ENCODE results near the gene SLCO2B1.

The SLCO2B1 gene

DNA sequence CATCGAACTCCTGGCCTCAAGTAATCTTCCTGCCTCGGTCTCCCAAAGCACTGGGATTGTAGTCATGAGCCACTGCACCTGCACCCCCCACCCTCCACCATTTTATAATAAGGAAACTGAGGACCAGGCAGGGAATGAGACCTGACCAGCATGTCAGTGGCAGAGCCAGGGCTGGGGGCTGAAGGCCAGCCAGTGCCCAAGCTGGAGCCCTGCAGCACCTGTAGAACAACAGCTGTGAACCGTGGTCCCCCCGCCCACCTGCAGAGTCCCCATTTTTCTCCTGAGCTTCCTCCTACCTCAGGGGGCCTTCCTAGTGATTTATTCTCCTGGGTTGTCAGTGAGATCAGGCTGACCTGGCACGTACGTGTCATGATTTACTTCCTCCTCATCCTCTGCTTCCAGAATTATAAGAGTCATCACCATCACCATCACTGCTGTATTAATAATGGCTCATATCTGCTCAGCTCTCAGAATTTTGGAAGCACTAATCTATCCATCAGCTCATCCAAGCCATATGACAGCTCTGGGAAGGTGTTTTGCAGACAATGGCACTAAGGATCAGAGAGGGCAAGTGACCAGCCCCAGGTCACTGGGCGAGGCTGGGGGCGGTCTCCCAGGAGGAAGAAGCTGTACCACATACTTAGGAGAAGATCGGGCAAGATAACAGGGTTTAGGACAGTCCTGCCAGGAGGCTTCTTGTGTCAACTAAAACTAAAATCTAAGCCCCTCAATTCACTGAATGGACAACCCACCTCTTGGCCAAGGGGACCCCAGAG, 5.5 kb upstream of the SLCO2B1 start:
- DNase-seq: no peak

DNA sequence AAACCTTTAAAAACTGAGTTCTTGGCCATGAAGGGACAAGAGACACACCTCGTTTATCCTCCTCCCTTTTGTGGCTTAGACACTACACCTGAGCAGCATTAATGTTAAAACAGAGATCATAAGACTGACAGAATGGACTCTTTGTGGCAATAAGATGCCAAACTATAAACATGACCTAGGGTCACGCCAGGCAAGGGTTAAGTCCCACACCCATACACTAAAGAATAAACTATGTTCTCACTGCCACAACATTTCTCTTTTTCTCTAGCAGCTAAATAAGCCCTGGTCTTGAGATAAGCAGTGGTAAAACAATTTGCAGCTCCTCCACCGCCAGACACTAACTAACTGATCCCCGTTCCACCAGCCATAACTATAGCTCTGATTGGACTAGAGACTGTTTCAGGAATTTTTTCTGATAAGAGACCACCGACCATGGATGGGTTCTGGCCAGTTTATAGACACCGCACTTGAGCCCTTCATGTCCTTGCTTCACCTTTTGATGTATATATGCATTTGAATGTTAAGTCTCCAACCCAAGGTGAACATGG, 4.9 kb upstream of the SLCO2B1 start:
- DNase-seq: no peak

DNA sequence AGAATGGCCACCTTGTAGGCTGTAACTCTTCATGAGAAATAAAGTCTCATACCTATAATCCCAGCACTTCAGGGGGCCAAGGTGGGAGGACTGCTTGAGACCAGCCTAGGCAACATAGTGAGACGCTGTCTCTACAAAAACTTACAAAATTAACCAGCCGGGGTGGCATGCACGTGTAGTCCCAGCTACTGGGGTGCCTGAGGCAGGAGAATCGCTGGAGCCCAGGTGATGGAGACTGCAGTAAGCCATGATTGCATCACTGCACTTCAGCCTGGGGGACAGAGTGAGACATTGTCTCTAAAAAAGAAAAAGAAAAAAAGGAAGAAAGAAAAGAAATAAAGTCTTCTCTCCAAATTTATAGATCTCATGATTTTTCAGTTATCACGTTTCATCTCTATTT, 4.2 kb upstream of the SLCO2B1 start:
- no peak for DNase-seq

DNA sequence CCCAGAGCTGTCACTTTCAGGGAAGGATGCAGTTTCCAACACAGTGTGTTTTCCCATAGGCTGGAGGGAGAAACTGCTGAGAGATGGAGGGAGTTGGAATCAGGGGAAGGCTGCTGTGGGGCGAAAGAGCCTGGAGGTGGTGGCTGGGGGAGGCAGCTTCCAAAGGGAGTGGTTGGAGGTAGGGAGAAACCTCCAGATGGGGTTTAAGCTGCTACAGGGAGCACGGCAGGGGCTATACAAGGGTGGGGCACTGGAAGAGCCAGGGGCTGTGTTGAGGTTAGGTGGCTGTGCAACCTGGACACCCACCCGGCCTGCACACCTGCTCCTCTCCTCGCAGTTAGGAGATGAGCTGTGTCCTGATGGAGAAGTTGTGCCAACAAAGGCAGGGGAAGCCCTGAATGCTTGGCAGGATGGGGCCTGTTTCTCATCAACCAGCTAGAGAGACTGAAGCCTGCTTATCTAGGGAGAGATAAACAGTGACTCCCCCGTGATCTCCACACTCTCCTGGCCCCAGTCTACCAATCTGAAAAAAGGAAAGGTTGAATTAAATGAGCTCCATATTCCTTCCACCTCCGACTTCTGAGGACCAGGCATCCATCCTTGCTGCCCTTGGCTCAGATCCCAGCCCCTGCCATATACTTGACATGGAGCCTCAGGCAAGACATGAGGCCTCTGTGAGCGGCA, 3.6 kb upstream of the SLCO2B1 start:
- DNase-seq: no peak

DNA sequence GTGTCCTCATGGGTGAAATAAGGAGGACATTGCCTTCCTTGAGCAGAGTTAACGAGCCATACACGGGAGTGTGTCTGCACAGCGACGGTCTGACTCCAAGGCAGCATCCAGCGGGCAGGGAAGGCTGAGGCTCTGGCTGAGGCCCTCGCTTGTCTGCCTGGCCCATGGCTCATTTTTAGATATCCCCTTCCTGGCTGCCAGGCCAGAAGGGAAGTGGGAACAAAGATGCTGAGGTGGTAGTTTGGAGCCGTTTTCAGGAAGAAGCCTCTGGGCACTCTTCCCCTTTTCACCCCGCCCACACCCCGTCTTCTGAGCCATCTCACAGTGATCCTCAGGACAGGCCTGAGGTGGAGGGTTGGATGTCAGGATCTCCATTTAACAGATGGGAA, 3.0 kb upstream of the SLCO2B1 start:
- no peak for DNase-seq

DNA sequence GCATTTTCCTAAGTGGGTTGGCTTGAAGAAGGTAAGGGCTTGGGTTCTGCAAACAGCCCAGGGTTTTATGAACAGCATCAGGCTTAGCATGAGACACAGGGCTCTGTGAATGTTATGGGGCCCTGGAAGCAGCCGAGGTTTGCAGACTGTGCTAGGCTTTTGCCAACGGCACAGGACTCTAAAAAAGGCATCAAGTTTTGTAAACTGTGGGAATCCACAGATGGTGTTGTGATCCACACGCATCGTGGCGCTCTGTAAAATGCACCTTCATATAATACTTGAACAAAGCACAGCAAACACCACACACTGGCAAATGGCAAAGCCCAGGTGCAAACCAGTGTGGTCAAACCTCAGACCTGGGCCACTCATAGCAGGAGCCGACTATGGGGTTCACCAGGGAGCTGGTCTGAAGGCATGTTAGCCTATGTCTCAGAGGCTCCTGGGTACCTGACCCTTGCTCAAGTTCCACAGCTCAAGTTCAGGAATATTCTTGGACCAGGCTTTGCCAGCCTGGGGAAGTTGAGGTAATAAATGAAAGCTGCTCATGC, 2.4 kb upstream of the SLCO2B1 start:
- no peak for DNase-seq

DNA sequence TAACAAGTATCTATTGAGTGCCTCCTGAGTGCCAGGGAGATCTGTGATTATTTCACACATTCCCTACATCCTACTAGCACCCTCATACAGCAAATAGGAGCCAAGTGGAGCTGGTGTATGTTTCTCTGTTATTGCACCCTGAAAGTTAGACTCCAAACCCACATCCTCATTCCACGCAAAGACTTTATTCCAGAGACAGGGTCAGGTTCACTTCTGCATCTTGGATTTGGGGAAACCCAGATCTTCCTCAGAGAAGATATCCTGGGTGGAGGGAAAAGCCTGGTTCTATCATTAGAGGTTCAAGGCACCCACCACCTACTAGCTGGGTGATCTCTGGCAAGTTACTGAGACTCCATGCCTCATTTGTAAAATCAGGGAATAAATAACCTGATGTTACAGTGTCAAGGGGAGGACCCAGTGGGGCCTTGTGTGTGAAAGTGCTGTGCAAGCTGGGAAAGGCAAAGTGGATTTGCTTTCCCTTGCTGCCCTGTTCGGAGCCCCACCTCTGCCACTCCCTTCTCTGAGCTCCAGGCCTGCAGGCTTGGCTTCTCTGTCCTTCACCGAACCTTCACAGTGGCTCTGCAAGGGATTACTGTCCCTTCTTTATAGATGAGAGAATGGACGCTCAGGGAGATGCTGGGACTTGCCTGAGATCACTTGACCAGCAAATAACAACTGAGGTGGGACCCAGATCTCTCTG, 991 bp upstream of the SLCO2B1 start:
- no peak for DNase-seq

DNA sequence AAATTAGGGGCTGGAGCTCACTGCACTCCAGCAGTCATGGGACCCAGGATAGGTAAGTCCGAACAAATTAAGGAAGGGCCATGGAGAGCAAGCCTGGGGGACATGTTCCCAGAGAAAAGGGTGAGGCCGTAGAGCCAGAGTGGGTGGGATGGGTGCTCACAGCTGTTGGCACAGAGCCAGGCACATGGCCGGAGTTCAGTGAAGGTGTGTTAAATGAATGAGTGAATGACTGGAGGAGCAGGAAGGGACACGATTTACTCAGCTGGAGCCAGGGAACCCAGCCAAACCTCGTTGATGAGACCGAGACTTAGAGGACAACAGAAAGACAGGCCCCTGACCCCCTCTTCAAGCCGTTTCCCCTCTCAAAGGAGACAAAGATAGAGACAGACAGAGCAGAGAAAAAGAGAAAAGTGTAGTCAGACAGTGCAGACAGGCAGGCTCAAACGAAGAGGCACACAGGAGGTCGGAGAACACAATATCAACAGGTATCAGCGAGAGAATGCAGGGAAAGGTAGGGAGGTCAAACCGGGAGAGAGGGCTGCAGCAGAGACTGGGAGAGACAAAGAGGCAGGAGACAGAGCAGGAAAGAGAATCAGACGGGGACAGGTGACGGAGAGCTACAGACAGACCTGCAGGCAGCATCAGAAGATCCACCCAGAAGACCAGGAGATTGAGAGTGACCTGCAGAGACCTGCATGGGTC, 590 bp downstream of the SLCO2B1 start:
- no peak for DNase-seq

DNA sequence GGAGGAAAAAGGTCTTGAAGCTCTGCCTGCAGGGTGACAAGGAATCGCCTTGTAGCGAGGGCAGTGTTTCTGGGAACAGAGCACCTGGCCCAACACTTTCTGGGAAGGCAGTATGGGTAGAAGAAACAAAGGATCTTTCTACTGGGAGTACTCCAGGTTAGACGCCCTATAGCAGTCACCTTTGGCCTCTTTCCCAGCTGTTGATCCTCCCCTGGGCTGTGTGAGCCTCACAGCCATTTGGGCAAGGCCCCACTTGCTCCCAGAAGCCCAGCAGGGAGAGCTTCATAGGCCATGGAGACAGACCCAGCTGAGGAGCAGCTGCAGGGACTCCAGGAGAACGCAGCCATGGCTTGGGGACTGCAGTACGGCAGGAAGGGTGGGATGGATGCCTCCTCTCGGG, 1.2 kb downstream of the SLCO2B1 start:
- DNase-seq: no peak

DNA sequence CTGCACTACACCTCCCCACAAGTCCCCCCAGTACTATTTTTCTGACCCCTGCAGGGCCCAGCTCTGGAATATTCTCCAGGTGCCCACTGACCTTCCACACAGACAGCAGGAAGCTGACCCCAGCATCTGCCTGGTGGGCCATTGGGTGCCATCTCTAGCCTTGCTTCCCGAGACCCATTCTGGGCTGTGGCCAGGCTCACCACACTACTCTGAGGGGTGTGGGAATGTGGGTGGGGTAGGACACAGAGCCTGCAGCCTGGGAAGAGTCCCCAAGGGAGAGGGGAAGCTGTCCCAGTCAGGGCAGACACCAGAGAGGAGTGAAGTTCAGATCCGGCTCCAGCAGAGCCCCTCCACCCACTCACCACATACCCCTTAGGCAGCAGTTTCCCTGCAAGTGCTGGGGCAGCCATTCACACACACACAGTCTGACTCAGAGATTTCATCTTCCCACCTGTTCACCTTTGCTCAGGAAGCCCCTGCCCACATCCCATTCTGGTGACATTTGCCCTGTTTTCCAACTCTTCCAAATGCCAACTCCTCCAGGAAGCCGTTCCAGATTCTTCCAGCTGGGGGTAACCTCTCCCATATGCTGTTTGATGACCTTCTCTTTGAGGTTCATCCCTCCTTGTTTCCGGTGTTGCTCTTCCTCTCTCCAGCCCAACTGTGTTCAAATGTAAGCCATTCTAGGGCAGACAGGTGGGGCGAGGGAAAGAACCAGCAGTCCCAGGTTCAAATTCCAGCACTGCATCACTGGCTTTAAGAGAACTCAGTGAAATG, 1.9 kb downstream of the SLCO2B1 start:
- DNase-seq: no peak

DNA sequence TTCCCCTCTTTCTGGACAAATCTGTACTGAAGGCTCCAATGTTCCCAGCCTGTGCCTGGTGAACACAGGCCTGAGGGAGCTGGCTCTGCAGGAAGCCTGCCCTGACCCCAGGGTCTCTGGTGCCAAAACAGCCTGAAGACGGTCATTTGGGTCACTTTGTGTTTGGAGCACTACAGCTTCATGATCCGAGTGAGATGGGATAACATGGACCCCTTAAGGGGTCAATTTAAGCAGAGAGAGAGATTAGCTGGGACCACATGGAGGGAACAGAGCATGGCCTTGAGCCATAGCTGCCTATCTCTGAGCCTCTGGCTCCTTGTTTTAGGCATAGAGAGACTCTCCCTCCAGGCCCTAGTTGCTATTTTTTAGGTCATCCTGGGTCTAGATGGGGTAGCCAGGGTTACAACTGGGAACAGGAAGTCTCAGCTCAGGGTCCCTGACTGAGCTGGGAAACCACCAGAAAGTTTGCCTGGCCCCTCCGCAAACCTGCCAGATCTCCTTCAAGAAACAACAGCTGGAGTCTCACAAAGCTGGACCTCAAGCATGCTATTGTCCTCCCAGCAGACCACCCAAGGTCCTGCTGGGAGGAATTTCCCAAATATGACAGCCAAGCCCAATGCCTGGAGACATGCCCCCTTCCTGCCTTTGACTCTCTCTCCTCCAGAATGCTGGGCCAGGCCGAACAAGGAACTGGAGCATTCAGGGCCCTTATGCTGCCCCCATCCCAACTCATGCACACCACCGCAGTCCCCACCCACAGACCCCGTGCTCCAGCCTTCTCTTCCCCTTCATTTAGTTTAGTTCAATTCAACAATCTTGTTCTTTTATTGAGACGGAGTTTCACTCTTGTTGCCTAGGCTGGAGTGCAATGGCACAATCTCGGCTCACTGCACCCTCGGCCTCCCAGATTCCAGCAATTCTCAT, 4.0 kb downstream of the SLCO2B1 start:
- no peak for DNase-seq

DNA sequence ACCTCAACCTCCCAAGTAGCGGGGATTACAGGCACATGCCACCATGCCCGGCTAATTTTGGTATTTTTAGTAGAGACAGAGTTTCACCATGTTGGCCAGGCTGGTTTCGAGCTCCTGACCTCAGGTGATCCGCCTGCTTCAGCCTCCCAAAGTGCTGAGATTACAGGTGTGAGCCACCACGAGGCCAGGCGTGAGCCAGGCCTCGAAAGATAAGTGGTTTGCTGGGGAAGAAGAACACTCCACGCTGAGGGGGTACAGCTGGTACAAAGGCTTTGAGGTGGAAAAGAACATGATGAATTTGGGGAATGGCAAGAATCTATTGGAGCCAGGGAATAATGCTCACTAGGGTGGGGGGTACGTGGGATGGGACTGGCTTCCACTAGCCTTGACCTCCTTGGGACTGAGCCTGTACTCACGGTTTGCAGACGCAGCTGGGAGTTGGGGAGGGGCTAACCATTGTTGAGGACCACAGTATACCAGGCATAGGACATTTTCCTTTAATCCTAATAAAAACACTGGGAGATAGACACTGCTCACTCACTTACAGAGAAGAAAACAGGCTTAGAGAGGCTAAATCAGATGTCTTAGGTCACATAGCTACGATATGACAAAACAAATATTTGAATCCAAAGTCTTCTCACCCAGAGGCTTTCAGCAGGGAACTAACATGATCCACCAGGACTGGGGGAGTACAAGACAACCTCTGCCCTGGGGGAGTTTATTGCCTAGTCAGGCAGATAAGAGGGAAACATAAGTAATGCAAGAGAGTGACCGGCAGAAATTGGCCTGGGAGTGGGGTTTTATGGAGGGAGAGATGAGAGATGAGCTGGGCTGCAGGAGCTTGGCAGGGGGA, 4.9 kb downstream of the SLCO2B1 start:
- DNase-seq: no peak

DNA sequence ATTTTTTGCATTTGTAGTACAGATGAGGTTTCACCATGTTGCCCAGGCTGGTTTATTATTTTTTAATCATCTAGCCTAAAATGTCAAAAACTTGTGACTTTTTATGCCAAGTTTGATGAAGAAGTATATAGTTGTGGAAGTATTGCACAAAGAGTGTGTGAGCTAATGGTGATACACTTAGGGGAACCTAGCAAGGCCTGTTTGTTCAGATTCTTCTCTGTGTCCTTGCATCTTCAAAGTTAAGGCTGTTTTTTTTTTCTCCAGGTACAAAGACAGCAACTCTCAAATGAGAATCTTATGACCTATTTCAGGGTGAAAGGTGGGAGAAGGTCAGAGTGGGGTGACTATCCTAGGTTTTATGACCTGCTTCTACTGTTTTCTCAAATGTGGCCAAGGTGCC, 7.3 kb downstream of the SLCO2B1 start:
- DNase-seq: no peak

DNA sequence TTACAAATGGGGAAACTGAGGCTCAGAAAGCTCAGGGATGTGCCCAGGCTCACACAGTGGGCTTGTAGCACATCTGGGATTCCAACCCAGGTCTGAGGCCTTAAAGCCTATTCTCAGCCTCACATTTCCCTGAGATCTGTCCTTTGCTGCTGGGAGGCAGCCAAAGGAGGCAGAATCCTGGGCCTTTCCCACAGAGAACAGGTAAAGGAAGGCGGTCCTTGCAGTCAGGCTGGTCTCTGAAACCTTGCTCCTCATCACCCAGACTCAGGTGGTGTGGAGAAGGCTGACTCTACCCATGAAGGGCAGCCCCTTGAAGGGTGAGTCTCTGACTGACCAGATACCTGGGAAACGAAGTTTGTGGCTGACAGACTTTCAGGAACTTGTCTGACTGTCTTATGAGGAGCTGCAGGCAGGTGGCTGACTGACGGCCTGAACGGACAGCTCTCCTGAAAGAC, 7.8 kb downstream of the SLCO2B1 start:
- DNase-seq: no peak

DNA sequence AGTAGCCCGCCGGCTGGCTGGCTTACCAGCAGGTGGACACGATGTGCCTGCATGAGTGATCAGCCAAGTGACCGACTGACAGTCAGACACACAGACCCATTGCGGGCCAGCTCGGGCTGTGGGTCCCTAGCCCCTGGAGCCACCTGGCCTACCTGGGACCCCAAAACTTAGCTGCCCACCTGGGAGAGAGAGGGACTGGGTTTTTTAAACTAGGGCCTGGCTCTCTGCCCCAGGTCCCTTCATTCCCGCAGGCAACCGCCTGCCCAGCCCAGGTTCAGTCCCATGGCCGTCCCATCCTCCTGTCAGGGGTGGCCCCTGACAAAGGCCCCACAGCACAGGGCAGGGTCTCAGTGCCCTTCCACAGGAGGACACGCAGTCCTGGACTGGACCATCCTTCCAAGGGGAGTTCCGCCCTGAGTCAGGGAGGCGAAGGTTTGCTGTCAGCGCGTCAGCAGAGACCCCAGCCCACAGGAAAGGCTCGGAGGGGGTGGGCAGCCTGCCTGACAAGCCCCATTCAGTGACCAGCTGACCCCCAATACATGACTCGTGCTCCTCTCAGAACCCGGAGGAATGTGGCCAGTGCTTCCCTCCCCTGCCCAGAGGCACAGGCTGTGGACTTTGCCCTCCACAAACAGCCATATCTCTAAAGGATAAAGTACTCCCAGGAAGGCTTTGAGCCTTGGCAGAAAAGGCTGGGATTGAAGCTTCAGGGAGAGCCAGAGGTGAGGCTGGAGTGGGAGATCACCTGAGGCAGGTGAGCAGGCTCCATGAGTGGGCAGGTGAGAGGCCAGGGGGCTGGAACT, 8.4 kb downstream of the SLCO2B1 start:
- no peak for DNase-seq

DNA sequence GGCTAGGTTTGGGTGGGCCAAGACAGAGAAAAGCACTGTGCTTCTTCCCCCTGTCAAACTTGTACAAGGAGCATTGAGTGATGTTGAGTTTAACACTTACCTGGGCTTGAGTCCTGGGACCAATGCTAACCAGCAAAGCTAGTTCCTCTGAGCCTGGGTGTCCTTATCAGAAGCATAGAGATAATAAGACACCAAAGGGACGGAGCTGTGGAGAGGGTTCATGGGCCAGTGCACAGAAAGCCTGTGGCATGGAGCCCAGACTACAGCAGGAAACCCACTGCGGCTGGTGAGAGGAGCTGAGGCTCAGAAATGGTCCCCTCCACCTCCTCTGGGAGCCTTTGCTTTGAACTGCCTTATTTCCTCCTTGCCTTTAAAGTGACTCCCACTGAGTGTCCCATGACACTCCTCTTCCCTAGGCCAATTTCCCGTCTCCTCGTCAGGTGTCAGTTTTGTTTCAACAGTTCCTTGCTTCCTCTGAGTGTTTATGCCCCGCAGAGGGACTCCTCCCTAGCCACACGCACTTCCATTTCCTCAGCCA, 9.4 kb downstream of the SLCO2B1 start:
- DNase-seq: no peak

DNA sequence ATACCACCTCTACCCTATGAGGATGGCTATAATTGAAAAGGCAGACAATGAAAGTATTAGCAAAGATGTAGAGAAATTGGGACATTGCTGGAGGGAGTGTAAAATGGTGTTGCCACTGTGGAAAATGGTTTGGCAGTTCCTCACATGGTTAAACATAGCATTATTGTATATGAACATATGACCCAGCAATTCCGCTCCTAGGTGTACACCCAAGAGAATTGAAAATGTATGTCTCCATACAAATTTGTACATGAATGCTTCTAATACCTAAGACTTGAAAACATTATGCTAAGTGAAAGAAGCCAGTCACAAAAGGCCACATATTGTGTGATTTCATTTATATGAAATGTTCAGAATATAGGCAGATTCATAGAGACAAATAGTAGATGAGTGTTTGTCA, 10.0 kb downstream of the SLCO2B1 start:
- DNase-seq: no peak

DNA sequence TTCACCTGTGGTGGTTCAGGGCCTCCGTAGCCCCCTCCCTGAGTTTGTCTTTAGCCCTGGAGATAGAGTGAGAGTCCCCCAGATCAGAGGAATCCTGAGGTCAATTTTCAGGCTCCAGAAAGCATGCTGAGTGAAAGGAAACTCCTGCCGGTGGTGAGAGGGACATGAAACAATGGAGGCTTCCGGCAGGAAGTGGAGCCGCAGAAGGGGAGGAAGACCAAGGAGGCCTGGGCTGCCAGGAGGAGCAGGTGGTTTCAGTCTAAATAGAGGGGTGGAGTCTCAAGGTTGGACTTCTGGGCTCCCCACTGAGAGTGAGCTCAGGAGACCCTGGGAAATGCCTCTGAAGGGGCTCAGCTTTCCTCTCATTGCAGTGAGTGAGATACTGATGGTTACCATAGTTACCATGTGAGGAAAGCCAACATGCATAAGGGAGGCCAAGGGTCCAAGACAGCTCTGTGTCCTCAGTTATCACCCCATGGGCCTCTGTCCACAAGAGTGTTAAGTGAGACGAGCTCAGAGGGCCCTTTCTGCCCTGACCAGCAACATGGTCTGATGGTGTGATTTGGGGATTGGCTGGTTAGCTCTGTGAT, 10.7 kb downstream of the SLCO2B1 start:
- no peak for DNase-seq

All from DMS 273 treated with DMSO at 0.1 percent for 48 hours (cell line).